GM12878 (cell line): ENCODE measurements around the gene INHBE. TPM values are rescaled to one million over a fixed set of nuclear protein-coding genes. Genes with fewer than 3 reads are reported as not detected.

Experiments
- ASH2L ChIP-seq: fragments of 300-600, 200-600 bp; sonication (generic); IDR thresholded peaks from 2 replicates; pipeline ENCODE4 v1.6.1; 2017; ENCODE audit warnings: low read depth, mild to moderate bottlenecking, borderline replicate concordance
- CBX5 ChIP-seq: sonication (generic); IDR thresholded peaks from 2 replicates; pipeline ENCODE4 v1.6.1; 2016; ENCODE audit warnings: low read depth, moderate library complexity, mild to moderate bottlenecking, inconsistent platforms
- CREB1 ChIP-seq: IDR thresholded peaks from 2 replicates; pipeline ENCODE4 v1.6.1; 2012; ENCODE audit warnings: low read depth, mild to moderate bottlenecking, inconsistent platforms
- CREM ChIP-seq: IDR thresholded peaks from 2 replicates; pipeline ENCODE4 v1.6.1; 2014; ENCODE audit warnings: antibody characterized with exemption, low read depth
- ESRRA ChIP-seq: IDR thresholded peaks from 2 replicates; pipeline ENCODE4 v1.6.1; 2012; ENCODE audit warnings: mild to moderate bottlenecking, low read length, improper control_type of control experiment
- GATAD2B ChIP-seq: fragments of 450-650 bp; conservative IDR thresholded peaks from 2 replicates; pipeline ENCODE4 v1.6.1; 2017; ENCODE audit warnings: low read depth, mild to moderate bottlenecking, moderate library complexity
- HDAC6 ChIP-seq: fragments of 200-600 bp; sonication (generic); IDR thresholded peaks from one replicate; pipeline ENCODE4 v1.8.0; 2017; ENCODE audit warnings: antibody characterized with exemption; ENCODE audit not compliant: unreplicated experiment
- IKZF1 ChIP-seq: fragments of 450-650 bp; conservative IDR thresholded peaks from 2 replicates; pipeline ENCODE4 v1.6.1; 2017; ENCODE audit warnings: antibody characterized with exemption, mild to moderate bottlenecking
- KAT2A ChIP-seq: conservative IDR thresholded peaks from 2 replicates; pipeline ENCODE4 v1.6.1; 2011; ENCODE audit warnings: low read depth, low read length; ENCODE audit not compliant: control insufficient read depth
- KLF5 ChIP-seq: fragments of 450-650 bp; IDR thresholded peaks from 2 replicates; pipeline ENCODE4 v1.6.1; 2014; ENCODE audit warnings: mild to moderate bottlenecking; ENCODE audit not compliant: partially characterized antibody
- MXI1 ChIP-seq: fragments of 150-350 bp; IDR thresholded peaks from 2 replicates; pipeline ENCODE4 v1.6.1; 2011; ENCODE audit warnings: low read depth, mild to moderate bottlenecking, inconsistent platforms, low read length, improper control_type of control experiment
- NBN ChIP-seq: fragments of 450-650 bp; IDR thresholded peaks from 2 replicates; pipeline ENCODE4 v1.6.1; 2016
- NFXL1 ChIP-seq: fragments of 450-650 bp; IDR thresholded peaks from 2 replicates; pipeline ENCODE4 v1.6.1; 2017; ENCODE audit warnings: antibody characterized with exemption, mild to moderate bottlenecking, borderline replicate concordance
- NFYA ChIP-seq: IDR thresholded peaks from 2 replicates; pipeline ENCODE4 v1.6.1; 2011; ENCODE audit warnings: low read depth, mild to moderate bottlenecking, low read length, improper control_type of control experiment, borderline replicate concordance
- RCOR1 ChIP-seq: conservative IDR thresholded peaks from 2 replicates; pipeline ENCODE4 v1.6.1; 2012; ENCODE audit warnings: low read depth, low read length, improper control_type of control experiment
- SMC3 ChIP-seq: IDR thresholded peaks from 2 replicates; pipeline ENCODE4 v1.6.1; 2011; ENCODE audit warnings: low read length, improper control_type of control experiment, borderline replicate concordance
- SREBF1 ChIP-seq: IDR thresholded peaks from 2 replicates; pipeline ENCODE4 v1.6.1; 2012; ENCODE audit warnings: mild to moderate bottlenecking, low read length
- SUPT20H ChIP-seq: IDR thresholded peaks from 2 replicates; pipeline ENCODE4 v1.6.1; 2011; ENCODE audit warnings: low read depth, mild to moderate bottlenecking, low read length, moderate library complexity, borderline replicate concordance; ENCODE audit not compliant: control insufficient read depth
- polyA plus RNA-seq, 11 experiments: library from polyadenylated mRNA; depleted of rRNA in 4 of 11; unstranded in 6 of 11; stranded (reverse) in 5 of 11; fragments of >200 nt; fragmentation: Nextera tagmentation in 4 of 11; fragmentation: Illumina TruSeq in 1 of 11; extraction: Ambion mirVana in 4 of 11; extraction: Trizol in 1 of 11; gene quantifications; 1 replicate in 1 of 11; 2 replicates in 10 of 11; pipeline versions ENCODE4 v1.2.1 to v1.2.3, GENCODE V29; 2011 to 2016; ENCODE audit warnings: inconsistent platforms in 2 of 11, missing spikeins in 2 of 11, low read depth in 1 of 11
- total RNA-seq, 4 experiments: library from RNA; depleted of rRNA in 3 of 4; stranded (reverse); fragments of >200 nt in 3 of 4; fragmentation: Illumina TruSeq in 1 of 4; extraction: Trizol in 1 of 4; gene quantifications; 2 replicates each; pipeline versions ENCODE4 v1.2.1 to v1.2.3, GENCODE V29; 2013 to 2021
- TF ChIP-seq, protein P1 (sequence below): IDR thresholded peaks from 2 replicates; pipeline ENCODE4 v1.6.1; 2012; ENCODE audit warnings: low read depth, low read length, improper control_type of control experiment
- TF ChIP-seq, protein P2 (sequence below): fragments of 150-350 bp; IDR thresholded peaks from 2 replicates; pipeline ENCODE4 v1.6.1; 2016; ENCODE audit warnings: low read depth, low read length
- TF ChIP-seq, protein P3 (sequence below): IDR thresholded peaks from 2 replicates; pipeline ENCODE4 v1.6.1; 2011; ENCODE audit warnings: borderline replicate concordance, low read depth, mild to moderate bottlenecking, moderate library complexity, mixed read lengths, low read length; ENCODE audit not compliant: insufficient read depth; ENCODE audit errors: extremely low read length
- TF ChIP-seq, protein P4 (sequence below): IDR thresholded peaks from 2 replicates; pipeline ENCODE4 v1.6.1; 2012; ENCODE audit warnings: low read depth, low read length, improper control_type of control experiment
- TF ChIP-seq, protein P5 (sequence below): IDR thresholded peaks from 2 replicates; pipeline ENCODE4 v1.6.1; 2011; ENCODE audit warnings: low read depth, low read length, improper control_type of control experiment, borderline replicate concordance

Gene INHBE
- total and polyA plus RNA-seq, 10 of the 15 experiments (the other 5 are each of a cell fraction or from before 2014, with no cell fraction given), result 0.09 to 2.5 (median 0.37) TPM

DNA sequence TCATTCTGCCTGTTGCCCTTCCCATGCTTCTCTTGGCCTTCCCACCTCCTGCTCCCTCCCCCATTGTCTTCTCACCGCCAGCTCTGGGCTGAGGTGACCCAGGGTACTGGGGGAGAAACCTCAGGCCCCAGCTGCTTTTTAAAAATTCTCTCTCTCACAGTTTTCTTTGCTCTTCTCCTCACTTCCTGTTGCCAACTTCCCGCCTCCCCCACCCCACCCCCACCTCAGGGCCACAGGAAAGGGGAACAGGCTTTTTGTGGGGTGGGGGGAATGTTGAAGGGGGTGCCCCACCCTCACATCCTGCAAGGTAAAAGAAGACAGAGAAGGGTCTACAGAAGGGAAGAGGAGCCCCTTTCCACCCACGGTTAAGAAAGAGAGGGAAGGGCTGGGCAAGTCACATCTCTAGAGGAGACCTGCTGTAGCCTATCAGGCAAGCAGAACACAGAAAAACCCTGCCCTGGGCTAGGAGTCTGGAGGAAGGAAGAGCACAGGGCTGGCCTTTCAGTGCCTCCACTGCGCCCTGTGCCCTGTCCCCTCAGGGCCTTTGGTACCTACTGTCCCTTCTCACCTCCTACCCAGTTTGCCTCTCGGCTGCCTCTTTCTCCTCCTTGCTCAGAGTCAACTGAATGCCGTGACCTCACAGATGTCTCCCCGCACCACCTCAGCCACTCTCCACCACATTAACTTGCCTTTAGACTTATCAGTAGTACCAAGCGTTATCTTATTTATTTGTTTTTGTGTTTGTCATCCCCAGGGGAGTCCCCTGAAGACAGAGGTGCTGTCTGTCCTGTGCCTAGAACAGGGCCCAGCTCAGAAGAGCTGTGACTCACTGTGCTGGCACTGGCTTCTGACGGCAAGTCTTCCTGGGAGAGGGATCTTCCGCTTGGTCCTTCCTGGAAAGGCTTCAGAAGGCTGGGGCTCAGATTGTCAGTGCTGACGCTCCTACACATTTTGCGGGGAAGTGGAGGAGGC, 22.9 kb downstream of the INHBE start (continued):
- TF ChIP-seq, protein P1, sequence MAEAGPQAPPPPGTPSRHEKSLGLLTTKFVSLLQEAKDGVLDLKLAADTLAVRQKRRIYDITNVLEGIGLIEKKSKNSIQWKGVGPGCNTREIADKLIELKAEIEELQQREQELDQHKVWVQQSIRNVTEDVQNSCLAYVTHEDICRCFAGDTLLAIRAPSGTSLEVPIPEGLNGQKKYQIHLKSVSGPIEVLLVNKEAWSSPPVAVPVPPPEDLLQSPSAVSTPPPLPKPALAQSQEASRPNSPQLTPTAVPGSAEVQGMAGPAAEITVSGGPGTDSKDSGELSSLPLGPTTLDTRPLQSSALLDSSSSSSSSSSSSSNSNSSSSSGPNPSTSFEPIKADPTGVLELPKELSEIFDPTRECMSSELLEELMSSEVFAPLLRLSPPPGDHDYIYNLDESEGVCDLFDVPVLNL, result no peak
- TF ChIP-seq IKZF1, result peak; percentile 54; the same call in 1 of the 2 replicates
- TF ChIP-seq, protein P2, sequence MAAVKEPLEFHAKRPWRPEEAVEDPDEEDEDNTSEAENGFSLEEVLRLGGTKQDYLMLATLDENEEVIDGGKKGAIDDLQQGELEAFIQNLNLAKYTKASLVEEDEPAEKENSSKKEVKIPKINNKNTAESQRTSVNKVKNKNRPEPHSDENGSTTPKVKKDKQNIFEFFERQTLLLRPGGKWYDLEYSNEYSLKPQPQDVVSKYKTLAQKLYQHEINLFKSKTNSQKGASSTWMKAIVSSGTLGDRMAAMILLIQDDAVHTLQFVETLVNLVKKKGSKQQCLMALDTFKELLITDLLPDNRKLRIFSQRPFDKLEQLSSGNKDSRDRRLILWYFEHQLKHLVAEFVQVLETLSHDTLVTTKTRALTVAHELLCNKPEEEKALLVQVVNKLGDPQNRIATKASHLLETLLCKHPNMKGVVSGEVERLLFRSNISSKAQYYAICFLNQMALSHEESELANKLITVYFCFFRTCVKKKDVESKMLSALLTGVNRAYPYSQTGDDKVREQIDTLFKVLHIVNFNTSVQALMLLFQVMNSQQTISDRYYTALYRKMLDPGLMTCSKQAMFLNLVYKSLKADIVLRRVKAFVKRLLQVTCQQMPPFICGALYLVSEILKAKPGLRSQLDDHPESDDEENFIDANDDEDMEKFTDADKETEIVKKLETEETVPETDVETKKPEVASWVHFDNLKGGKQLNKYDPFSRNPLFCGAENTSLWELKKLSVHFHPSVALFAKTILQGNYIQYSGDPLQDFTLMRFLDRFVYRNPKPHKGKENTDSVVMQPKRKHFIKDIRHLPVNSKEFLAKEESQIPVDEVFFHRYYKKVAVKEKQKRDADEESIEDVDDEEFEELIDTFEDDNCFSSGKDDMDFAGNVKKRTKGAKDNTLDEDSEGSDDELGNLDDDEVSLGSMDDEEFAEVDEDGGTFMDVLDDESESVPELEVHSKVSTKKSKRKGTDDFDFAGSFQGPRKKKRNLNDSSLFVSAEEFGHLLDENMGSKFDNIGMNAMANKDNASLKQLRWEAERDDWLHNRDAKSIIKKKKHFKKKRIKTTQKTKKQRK, result no peak
- no peak for TF ChIP-seq CBX5
- TF ChIP-seq CREB1, result no peak
- TF ChIP-seq HDAC6, result no peak
- TF ChIP-seq RCOR1, result no peak
- no peak for TF ChIP-seq KAT2A
- no peak for TF ChIP-seq NFYA
- TF ChIP-seq, protein P3, sequence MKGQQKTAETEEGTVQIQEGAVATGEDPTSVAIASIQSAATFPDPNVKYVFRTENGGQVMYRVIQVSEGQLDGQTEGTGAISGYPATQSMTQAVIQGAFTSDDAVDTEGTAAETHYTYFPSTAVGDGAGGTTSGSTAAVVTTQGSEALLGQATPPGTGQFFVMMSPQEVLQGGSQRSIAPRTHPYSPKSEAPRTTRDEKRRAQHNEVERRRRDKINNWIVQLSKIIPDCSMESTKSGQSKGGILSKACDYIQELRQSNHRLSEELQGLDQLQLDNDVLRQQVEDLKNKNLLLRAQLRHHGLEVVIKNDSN, result no peak
- no peak for TF ChIP-seq GATAD2B
- no peak for TF ChIP-seq SUPT20H
- TF ChIP-seq SMC3, result no peak
- TF ChIP-seq, protein P4, sequence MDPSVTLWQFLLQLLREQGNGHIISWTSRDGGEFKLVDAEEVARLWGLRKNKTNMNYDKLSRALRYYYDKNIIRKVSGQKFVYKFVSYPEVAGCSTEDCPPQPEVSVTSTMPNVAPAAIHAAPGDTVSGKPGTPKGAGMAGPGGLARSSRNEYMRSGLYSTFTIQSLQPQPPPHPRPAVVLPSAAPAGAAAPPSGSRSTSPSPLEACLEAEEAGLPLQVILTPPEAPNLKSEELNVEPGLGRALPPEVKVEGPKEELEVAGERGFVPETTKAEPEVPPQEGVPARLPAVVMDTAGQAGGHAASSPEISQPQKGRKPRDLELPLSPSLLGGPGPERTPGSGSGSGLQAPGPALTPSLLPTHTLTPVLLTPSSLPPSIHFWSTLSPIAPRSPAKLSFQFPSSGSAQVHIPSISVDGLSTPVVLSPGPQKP, result no peak
- no peak for TF ChIP-seq ASH2L
- no peak for TF ChIP-seq MXI1
- peak; percentile 12 for TF ChIP-seq KLF5
- TF ChIP-seq, protein P5, sequence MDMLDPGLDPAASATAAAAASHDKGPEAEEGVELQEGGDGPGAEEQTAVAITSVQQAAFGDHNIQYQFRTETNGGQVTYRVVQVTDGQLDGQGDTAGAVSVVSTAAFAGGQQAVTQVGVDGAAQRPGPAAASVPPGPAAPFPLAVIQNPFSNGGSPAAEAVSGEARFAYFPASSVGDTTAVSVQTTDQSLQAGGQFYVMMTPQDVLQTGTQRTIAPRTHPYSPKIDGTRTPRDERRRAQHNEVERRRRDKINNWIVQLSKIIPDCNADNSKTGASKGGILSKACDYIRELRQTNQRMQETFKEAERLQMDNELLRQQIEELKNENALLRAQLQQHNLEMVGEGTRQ, result no peak
- no peak for TF ChIP-seq CREM
- TF ChIP-seq ESRRA, result no peak
- TF ChIP-seq SREBF1, result no peak
- TF ChIP-seq NFXL1, result no peak
- no peak for TF ChIP-seq NBN
